ENCODE data around the gene NCKAP5. TPM values are rescaled to one million over a fixed set of nuclear protein-coding genes. Genes with fewer than 3 reads are reported as not detected.

Gene NCKAP5
- total RNA-seq, 1 donor from 2014 or later: 0.87 TPM

DNA sequence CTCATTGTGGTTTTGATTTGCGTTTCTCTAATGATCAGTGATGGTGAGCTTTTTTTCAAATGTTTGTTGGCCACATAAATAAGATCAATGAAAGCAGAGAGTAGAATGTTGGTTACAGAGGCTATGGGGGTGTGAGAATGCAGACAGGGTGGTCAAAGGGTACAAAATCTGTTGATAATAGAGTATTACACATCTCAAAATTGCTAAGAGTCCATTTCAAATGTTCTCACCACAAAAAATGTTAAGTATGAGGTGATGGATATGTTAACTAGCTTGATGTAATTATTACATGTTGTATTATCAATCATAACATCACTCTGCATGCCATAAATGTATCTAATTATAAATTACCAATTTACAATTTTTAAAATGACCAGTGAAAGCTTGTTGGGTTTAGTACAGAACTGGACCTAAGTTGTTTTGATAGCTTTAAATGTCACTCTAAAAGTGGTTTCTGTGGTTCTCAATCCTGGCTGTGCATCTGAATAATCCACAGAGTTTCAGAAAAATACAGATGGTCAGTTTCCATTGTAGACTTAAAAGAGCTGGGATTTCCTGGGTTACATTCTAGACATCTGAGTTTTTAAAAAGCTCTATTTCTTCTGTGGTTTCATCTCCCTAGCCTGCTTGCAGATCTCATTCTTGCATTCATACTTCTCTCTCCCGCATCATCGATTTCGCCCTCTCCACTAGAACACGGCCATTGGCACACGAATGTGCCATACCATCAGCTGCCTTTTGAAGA is 612.2 kb downstream of the NCKAP5 start:
- no peak for DNase-seq (ENCODE audit: low spot score)
- H3K4me1 Mint-ChIP-seq (ENCODE audit: low read depth): no peaks in the 10 kb centered on the region
- TF ChIP-seq, protein P1, sequence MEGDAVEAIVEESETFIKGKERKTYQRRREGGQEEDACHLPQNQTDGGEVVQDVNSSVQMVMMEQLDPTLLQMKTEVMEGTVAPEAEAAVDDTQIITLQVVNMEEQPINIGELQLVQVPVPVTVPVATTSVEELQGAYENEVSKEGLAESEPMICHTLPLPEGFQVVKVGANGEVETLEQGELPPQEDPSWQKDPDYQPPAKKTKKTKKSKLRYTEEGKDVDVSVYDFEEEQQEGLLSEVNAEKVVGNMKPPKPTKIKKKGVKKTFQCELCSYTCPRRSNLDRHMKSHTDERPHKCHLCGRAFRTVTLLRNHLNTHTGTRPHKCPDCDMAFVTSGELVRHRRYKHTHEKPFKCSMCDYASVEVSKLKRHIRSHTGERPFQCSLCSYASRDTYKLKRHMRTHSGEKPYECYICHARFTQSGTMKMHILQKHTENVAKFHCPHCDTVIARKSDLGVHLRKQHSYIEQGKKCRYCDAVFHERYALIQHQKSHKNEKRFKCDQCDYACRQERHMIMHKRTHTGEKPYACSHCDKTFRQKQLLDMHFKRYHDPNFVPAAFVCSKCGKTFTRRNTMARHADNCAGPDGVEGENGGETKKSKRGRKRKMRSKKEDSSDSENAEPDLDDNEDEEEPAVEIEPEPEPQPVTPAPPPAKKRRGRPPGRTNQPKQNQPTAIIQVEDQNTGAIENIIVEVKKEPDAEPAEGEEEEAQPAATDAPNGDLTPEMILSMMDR (IDR thresholded peaks at IDR 0.05): no peak
- no peaks in the 10 kb centered on the region for H3K27me3 Mint-ChIP-seq (ENCODE audit: low read depth)
- H3K4me3 Mint-ChIP-seq (ENCODE audit: unreplicated experiment): no peak overlapping the region
- no peaks in the 10 kb centered on the region for H3K36me3 Mint-ChIP-seq (ENCODE audit: low read depth)
- H3K27ac Mint-ChIP-seq (ENCODE audit: unreplicated experiment): no peak overlapping the region
- H3K9me3 Mint-ChIP-seq (ENCODE audit: low read depth): no peaks in the 10 kb centered on the region

DNA sequence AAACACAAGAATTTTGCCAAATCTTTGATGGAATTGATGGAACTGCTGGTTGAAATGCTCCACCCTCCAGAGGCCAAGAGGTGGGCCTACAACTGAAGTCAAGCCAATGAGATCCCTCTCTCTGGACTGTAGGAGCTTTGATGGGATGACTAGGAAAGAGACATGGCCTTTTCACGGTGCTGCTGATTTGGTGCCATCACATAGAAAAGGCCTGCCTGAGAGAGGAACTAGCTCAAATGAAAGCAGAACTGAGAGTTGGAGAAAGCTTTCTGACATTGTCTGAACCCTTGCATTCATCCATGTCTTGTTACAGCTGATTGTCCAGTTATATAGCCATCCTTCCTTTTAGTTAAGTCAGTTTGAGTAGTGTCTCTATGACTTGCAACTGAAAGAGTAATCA is 614.5 kb downstream of the NCKAP5 start:
- Mint-ChIP-seq H3K36me3 (ENCODE audit: low read depth) (no peaks in the 10 kb centered on the region), H3K4me3 (ENCODE audit: unreplicated experiment) (no peak overlapping the region), H3K27me3 (ENCODE audit: low read depth) (no peaks in the 10 kb centered on the region), H3K9me3 (ENCODE audit: low read depth) (no peaks in the 10 kb centered on the region), H3K4me1 (ENCODE audit: low read depth) (no peaks in the 10 kb centered on the region), H3K27ac (ENCODE audit: unreplicated experiment) (no peak overlapping the region)
- DNase-seq (ENCODE audit: low spot score): no peak
- TF ChIP-seq, protein P1 (IDR thresholded peaks at IDR 0.05): no peak

DNA sequence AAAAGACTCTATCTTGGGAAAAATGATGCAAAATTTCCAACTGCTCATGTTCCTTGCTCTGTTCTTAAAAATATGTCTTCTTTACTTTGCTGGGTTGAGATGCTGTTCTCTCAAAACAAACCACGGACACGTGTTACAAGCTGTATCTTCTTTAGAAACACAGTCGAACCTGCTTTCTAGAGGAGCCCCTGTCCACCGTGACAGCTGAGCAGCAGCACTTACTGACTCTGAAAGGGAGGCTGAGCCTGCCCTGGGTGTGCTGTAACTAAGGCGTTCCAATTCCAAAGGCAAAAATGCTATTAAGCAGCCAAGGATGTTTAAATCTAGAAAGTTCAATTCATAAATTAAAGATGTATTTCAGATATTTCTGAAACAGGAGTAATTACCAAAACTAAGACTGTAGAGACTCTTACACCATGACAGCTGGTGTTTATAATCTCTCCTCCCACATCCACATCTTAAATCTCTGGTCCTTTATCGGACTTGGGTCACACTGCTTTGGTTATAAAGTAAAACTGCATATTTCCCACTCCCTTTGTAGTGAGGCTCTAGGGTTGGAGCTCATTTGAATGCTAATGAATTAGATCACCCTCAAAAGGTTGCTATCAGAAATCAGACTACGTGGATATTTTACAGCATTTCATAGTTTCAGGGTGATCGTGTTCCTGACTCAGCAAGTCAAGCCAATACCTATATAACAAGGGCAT is 617.1 kb downstream of the NCKAP5 start:
- TF ChIP-seq, protein P1 (IDR thresholded peaks at IDR 0.05): no peak
- Mint-ChIP-seq H3K27me3 (ENCODE audit: low read depth) (no peaks in the 10 kb centered on the region), H3K27ac (ENCODE audit: unreplicated experiment) (no peak overlapping the region), H3K4me1 (ENCODE audit: low read depth) (no peaks in the 10 kb centered on the region), H3K4me3 (ENCODE audit: unreplicated experiment) (no peak overlapping the region), H3K9me3 (ENCODE audit: low read depth) (no peaks in the 10 kb centered on the region), H3K36me3 (ENCODE audit: low read depth) (no peaks in the 10 kb centered on the region)
- no peak for DNase-seq (ENCODE audit: low spot score)

DNA sequence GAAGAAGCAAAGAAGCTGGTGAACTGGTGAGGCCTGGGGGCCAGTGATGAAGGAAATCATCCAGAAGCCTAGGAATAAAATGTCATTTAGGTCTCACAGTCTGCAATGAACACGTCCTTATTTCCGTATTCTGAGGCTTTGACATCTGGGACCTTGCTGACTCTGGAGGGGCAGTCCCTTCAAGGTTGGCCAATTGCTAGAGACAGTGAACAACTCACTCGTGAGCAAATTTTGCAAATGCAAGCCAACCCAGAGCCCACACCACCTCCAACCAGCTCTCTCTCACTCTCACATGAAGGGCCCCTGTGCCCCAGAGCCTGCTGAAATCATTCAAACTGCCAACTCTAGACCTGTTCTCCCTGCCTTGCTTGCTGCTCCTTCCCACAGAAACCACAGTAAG is 619.2 kb downstream of the NCKAP5 start:
- no peaks in the 10 kb centered on the region for H3K27me3 Mint-ChIP-seq (ENCODE audit: low read depth)
- H3K4me1 Mint-ChIP-seq (ENCODE audit: low read depth): no peaks in the 10 kb centered on the region
- DNase-seq (ENCODE audit: low spot score): no peak
- no peaks in the 10 kb centered on the region for H3K36me3 Mint-ChIP-seq (ENCODE audit: low read depth)
- no peak overlapping the region for H3K27ac Mint-ChIP-seq (ENCODE audit: unreplicated experiment)
- TF ChIP-seq, protein P1 (IDR thresholded peaks at IDR 0.05): no peak
- H3K9me3 Mint-ChIP-seq (ENCODE audit: low read depth): no peaks in the 10 kb centered on the region
- H3K4me3 Mint-ChIP-seq (ENCODE audit: unreplicated experiment): no peak overlapping the region

DNA sequence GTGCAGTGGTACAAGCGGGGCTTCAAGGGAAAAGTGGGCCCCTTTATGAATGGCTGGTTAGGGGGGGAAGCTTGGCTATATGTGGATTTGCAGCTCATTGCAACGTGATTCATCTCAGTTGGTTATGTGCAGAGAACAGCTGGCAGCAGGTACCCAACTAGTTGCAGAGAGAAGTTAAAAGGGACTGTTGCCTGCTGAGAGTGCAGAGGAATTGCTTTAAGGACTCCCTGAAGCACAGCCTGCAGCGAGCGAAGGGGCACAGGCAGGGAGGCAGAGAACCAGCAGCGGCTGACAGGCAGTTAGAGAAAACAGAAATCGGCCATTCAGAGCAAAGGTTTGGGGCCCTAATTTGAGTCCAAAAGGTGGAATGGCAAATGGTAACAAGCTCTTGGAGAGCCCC is 620.1 kb downstream of the NCKAP5 start:
- Mint-ChIP-seq H3K27me3 (ENCODE audit: low read depth) (no peaks in the 10 kb centered on the region), H3K27ac (ENCODE audit: unreplicated experiment) (no peak overlapping the region), H3K4me1 (ENCODE audit: low read depth) (no peaks in the 10 kb centered on the region), H3K9me3 (ENCODE audit: low read depth) (peaks cover 2% of the 10 kb centered on the region), H3K36me3 (ENCODE audit: low read depth) (no peaks in the 10 kb centered on the region), H3K4me3 (ENCODE audit: unreplicated experiment) (no peak overlapping the region)
- TF ChIP-seq, protein P1 (IDR thresholded peaks at IDR 0.05): no peak
- DNase-seq (ENCODE audit: low spot score): no peak

All from chondrocyte (in vitro differentiated cells).